NCI-H1436 (cell line): Measurements from ENCODE around the gene SBNO2.
"Not testable (repeated sequence)": the region's sequence is repeated elsewhere in the genome, so short reads cannot be mapped to it uniquely, and the experiment has no call there.

Source experiments
- DNase-seq: peaks from one replicate; lab custom pipeline; 2025; lab: John Stamatoyannopoulos, UW

SBNO2 gene

GRCh38 chr19:1173845-1174809 is at the start of gene SBNO2:
TSS of gene SBNO2 (minus strand) at chr19:1174268. CDS start at chr19:1154276, 19,992 bp downstream.
- peak; percentile 85 for DNase-seq

- DNase-seq: peak; percentile 34
These were observed 49.2 kb upstream of the SBNO2 start for GRCh38 chr19:1223018-1223855.

- no peak for DNase-seq
These were observed 48.3 kb upstream of the SBNO2 start for GRCh38 chr19:1222394-1222793.

- no peak for DNase-seq
These were observed 47.8 kb upstream of the SBNO2 start for GRCh38 chr19:1221904-1222255.

- DNase-seq: no peak
These were observed 47.2 kb upstream of the SBNO2 start for GRCh38 chr19:1220976-1221903.

- no peak for DNase-seq
These were observed 46.4 kb upstream of the SBNO2 start for GRCh38 chr19:1220477-1220930.

- DNase-seq: no peak
These were observed 45.9 kb upstream of the SBNO2 start for GRCh38 chr19:1219786-1220476.

GRCh38 chr19:1218751-1219567 is 44.9 kb upstream of the SBNO2 start:
- no peak for DNase-seq

- no peak for DNase-seq
These were observed 43.3 kb upstream of the SBNO2 start for GRCh38 chr19:1217366-1217765.

- no peak for DNase-seq
These were observed 42.7 kb upstream of the SBNO2 start for GRCh38 chr19:1216756-1217155.

- no peak for DNase-seq
These were observed 41.0 kb upstream of the SBNO2 start for GRCh38 chr19:1214862-1215731.

GRCh38 chr19:1214299-1214861 is 40.3 kb upstream of the SBNO2 start:
- no peak for DNase-seq

GRCh38 chr19:1213391-1214286 is 39.6 kb upstream of the SBNO2 start:
- no peak for DNase-seq

GRCh38 chr19:1211494-1212234 is 37.6 kb upstream of the SBNO2 start:
- DNase-seq: no peak

GRCh38 chr19:1210227-1210538 is 36.1 kb upstream of the SBNO2 start:
- no peak for DNase-seq

GRCh38 chr19:1208830-1209229 is 34.8 kb upstream of the SBNO2 start:
- DNase-seq: not testable (repeated sequence)

GRCh38 chr19:1206864-1207450 is 32.9 kb upstream of the SBNO2 start:
- no peak for DNase-seq
